GM12801 (cell line): ENCODE measurements around the gene PTPRD.

Experiments used
- TF ChIP-seq, protein P1 (sequence below): IDR thresholded peaks from one replicate; pipeline ENCODE4 v1.5.1; 2011; ENCODE audit warnings: control low read depth; ENCODE audit not compliant: insufficient read length; ENCODE audit errors: extremely low read depth

The PTPRD gene

DNA sequence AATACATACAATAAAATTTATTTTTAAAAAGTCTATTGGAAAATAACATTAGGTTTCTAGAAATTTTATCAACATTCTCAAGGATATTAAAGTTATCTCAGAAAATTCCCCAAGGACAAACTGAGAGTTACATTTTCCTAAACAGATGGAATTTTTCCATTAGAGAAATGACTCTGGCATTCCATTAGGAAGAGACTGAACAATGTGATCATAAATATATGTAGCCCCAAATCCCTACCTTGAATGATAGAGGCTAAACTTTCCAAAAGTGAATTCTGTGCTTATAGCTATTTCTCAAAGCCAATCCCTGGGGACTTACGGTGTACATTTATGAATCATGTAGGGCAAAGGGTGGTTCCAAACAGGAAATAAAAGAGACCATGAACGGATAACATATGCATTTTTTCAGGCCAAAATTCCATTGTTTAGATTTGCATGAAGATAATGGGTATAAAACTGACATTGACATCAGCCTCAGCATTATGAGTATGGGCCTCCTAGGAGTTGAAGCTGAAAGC lies 1632.2 kb downstream of the PTPRD start:
- TF ChIP-seq, protein P1, sequence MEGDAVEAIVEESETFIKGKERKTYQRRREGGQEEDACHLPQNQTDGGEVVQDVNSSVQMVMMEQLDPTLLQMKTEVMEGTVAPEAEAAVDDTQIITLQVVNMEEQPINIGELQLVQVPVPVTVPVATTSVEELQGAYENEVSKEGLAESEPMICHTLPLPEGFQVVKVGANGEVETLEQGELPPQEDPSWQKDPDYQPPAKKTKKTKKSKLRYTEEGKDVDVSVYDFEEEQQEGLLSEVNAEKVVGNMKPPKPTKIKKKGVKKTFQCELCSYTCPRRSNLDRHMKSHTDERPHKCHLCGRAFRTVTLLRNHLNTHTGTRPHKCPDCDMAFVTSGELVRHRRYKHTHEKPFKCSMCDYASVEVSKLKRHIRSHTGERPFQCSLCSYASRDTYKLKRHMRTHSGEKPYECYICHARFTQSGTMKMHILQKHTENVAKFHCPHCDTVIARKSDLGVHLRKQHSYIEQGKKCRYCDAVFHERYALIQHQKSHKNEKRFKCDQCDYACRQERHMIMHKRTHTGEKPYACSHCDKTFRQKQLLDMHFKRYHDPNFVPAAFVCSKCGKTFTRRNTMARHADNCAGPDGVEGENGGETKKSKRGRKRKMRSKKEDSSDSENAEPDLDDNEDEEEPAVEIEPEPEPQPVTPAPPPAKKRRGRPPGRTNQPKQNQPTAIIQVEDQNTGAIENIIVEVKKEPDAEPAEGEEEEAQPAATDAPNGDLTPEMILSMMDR: no peak

DNA sequence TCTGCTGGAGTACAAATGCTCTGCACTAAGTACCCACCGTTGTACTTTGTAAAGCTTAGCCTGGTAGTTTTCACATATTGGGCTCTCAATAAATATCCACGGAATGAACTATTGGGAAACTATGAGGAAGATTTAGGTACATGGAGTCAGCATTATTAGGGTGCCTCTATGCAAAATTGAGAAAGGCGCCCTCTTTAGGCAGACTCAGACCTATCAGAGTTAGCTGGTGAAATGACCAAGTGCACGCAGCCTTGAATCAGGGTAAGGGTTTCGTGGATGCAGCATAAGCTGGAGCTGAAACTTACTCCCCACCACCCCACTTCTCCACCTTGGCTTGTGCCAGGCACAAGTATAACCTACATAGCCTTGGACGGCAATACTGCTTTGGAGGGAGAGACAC lies 1634.5 kb downstream of the PTPRD start:
- TF ChIP-seq, protein P1: no peak

DNA sequence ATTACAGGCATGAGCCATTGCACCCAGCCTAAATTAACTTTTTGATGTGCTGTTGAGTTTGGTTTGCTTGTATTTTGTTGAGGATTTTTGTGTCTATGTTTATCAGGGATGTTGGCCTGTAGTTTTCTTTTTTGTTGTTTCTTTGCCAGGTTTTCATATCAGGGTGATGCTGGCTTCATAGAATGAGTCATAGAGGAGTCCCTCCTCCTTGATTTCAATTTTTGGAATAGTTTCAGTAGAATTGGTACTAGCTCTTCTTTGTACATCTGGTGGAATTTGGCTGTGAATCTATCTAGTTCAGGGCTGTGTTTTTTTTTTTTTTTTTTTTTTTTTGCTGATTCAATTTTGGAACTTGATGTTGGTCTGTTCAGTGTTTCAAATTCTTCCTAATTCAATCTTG lies 1648.9 kb downstream of the PTPRD start:
- TF ChIP-seq, protein P1: no peak

DNA sequence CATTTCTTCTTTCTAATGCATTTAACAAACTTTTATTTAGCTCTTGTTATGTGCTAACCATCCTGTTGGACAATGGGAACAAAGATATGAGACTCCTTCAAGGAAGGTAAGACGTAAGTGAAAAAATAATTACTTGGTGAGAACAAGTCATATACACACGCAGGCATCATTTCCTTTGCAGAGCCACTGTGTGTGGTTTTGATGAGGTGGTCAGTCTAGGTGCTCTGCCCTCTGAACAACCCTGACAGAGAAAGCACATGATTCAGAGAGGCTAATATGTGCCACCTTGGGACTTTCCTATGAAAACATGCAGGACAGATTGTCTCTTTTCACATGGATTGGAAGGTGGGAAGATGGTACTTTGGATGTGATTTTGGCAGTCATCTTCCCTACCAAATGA lies 1650.7 kb downstream of the PTPRD start:
- TF ChIP-seq, protein P1: no peak

DNA sequence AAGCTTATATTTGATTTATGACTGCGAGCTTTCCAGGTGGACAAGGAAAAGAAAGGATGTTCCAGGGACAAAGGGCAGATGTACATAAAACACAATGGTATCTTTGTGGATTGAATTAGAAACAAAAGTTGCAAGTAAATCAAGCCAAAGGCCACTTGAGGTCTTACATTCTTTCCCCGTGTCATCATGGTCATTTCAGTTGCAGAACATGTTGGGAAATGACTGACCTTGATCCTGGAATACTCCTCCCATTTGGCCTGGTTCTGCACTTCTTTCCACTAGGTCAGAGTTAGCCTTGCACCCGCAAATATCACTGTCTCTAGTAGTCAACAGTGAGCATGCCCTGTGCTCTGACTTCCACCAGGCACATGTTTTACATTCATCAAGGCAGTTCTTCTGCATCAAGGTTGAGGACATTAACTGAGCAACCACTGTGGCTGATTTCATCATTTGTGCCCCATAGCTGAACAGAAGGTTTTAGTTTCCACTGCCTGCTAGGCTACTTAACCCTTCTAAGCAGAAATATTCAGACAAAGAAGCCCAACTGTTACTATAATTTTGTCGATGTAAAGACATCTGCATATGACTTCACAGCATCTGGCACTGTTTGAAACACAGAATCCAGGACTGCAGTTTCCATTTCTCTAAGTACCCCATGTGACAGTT lies 1651.5 kb downstream of the PTPRD start:
- TF ChIP-seq, protein P1: no peak

DNA sequence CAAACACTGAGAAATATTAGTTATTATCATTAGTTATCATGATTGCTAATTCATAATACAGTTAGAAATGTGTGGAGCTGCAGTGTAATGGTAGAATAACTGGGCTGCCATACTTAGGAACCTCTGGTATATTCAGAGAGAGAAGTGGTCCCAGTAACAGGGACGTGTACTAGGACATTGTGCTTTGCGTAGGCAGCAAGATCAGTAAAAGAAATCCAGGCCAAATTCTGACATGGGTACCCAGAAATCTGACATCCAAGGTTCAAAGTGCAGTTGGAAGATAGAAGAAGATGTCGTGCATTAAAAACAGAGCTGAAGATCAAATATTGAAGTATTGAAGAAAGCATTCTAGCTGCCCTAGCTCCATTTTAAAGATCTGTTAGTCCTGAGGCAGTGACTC lies 1652.5 kb downstream of the PTPRD start:
- TF ChIP-seq, protein P1: no peak

DNA sequence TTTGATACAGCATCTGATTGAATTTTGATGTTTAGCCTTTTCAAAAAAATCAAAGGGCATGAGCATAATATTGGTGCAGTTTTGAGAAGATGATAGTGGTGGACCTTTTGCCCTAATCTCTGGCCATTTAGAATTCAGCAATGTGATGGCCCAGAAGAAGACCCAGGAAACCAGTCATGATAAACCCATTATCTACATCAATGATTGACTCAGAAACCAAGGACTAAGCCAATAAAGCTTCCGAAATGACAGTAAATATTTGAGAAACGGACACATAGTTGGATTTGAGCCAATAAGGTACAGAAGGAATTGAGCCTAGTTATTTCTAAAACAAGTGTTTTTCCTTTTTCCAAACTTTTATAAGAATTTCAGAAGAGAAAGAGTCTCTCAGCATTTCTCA lies 1654.4 kb downstream of the PTPRD start:
- TF ChIP-seq, protein P1: no peak
